Activated CD4-positive, alpha-beta T cell treated with anti-CD3 and anti-CD28 coated beads, Interleukin-2, amount 10 ng/mL, durations not matched to agents 24 days and 14 days (primary cell): ENCODE data around the gene NPAS2. TPM values are rescaled to one million over a fixed set of nuclear protein-coding genes. Genes with fewer than 3 reads are reported as not detected.
A peak's percentile ranks its signal among the peaks of the same experiment; 100 is the strongest.

Source experiments
- DNase-seq: peaks from one replicate; pipeline ENCODE4 v3.0.0; 2022
- H3K27ac Mint-ChIP-seq: one replicate; pipeline ENCODE4 v1.8.0; 2022; ENCODE audit warnings: mild to moderate bottlenecking, mixed read lengths
- H3K27me3 Mint-ChIP-seq: one replicate; pipeline ENCODE4 v1.8.0; 2022; ENCODE audit warnings: mixed read lengths
- H3K36me3 Mint-ChIP-seq: one replicate; pipeline ENCODE4 v1.8.0; 2022; ENCODE audit warnings: low read depth, mild to moderate bottlenecking, mixed read lengths
- H3K4me1 Mint-ChIP-seq: one replicate; pipeline ENCODE4 v1.8.0; 2021; ENCODE audit warnings: mixed read lengths
- H3K4me3 Mint-ChIP-seq: one replicate; pipeline ENCODE4 v1.8.0; 2022; ENCODE audit warnings: mild to moderate bottlenecking, moderate library complexity, mixed read lengths
- H3K9me3 Mint-ChIP-seq: one replicate; pipeline ENCODE4 v1.8.0; 2021; ENCODE audit warnings: mixed read lengths
- intact Hi-C: fragments of 100-400 bp; cut with micrococcal nuclease; formaldehyde crosslinking; loops from one replicate; pipeline ENCODE4 v1.15.1; 2023
- total RNA-seq: library from RNA; stranded (reverse); gene quantifications from 2 replicates; pipeline ENCODE4 v1.2.3, GENCODE V29; 2022

The NPAS2 gene
- total RNA-seq, result 9.1 and 10.1 TPM in 2 replicates

GRCh38 chr2:100819370-100820272 lies at the start of gene NPAS2:
NPAS2 (plus strand) TSS chr2:100820139; CDS start chr2:100904755, 84,616 bp downstream.
- peaks cover 19% of the 10 kb centered on the region for H3K4me1 Mint-ChIP-seq
- peaks cover 2% of the 10 kb centered on the region for H3K36me3 Mint-ChIP-seq
- peak within 1 kb of the TSS; percentile 80 for H3K27ac Mint-ChIP-seq

GRCh38 chr2:100771125-100771524 lies 48.8 kb upstream of the NPAS2 start:
- Mint-ChIP-seq H3K27me3 (peaks cover 11% of the 10 kb centered on the region), H3K4me1 (no peaks in the 10 kb centered on the region), H3K9me3 (no peaks in the 10 kb centered on the region), H3K27ac (no peak overlapping the region), H3K4me3 (no peak overlapping the region), H3K36me3 (no peaks in the 10 kb centered on the region)
- DNase-seq, result no peak
- intact Hi-C loops, result no loop called here

More at GRCh38 chr2:100819370-100820272, at the start of gene NPAS2:
- Mint-ChIP-seq H3K4me3 (peak within 1 kb of the TSS; percentile 83), H3K27me3 (peaks cover 47% of the 10 kb centered on the region), H3K9me3 (no peaks in the 10 kb centered on the region)
- DNase-seq, result peak; percentile 76
- intact Hi-C loops, result no loop called here

GRCh38 chr2:100773538-100773937 lies 46.4 kb upstream of the NPAS2 start:
- Mint-ChIP-seq H3K4me1 (no peaks in the 10 kb centered on the region), H3K27me3 (peaks cover 11% of the 10 kb centered on the region), H3K36me3 (no peaks in the 10 kb centered on the region), H3K9me3 (no peaks in the 10 kb centered on the region), H3K27ac (no peak overlapping the region), H3K4me3 (no peak overlapping the region)
- DNase-seq, result no peak
- intact Hi-C loops, result no loop called here

GRCh38 chr2:100776445-100776844 lies 43.5 kb upstream of the NPAS2 start:
- H3K4me1 Mint-ChIP-seq, result no peaks in the 10 kb centered on the region
- intact Hi-C loops, result no loop called here
- no peaks in the 10 kb centered on the region for H3K9me3 Mint-ChIP-seq
- no peak for DNase-seq
- peaks cover 11% of the 10 kb centered on the region for H3K27me3 Mint-ChIP-seq
- no peak overlapping the region for H3K27ac Mint-ChIP-seq
- H3K36me3 Mint-ChIP-seq, result no peaks in the 10 kb centered on the region
- no peak overlapping the region for H3K4me3 Mint-ChIP-seq

GRCh38 chr2:100778637-100779450 lies 41.1 kb upstream of the NPAS2 start:
- H3K27me3 Mint-ChIP-seq, result peaks cover 5% of the 10 kb centered on the region
- H3K27ac Mint-ChIP-seq, result no peak overlapping the region
- no peaks in the 10 kb centered on the region for H3K36me3 Mint-ChIP-seq
- H3K4me1 Mint-ChIP-seq, result no peaks in the 10 kb centered on the region
- no peaks in the 10 kb centered on the region for H3K9me3 Mint-ChIP-seq
- DNase-seq, result no peak
- H3K4me3 Mint-ChIP-seq, result no peak overlapping the region
- intact Hi-C loops, result no loop called here

GRCh38 chr2:100779908-100780202 lies 40.1 kb upstream of the NPAS2 start:
- Mint-ChIP-seq H3K4me3 (no peak overlapping the region), H3K4me1 (no peaks in the 10 kb centered on the region), H3K27ac (no peak overlapping the region), H3K36me3 (no peaks in the 10 kb centered on the region), H3K27me3 (no peaks in the 10 kb centered on the region), H3K9me3 (no peaks in the 10 kb centered on the region)
- no peak for DNase-seq
- intact Hi-C loops, result no loop called here

- H3K27me3 Mint-ChIP-seq, result no peaks in the 10 kb centered on the region
- DNase-seq, result no peak
- no peak overlapping the region for H3K27ac Mint-ChIP-seq
- intact Hi-C loops, result no loop called here
- no peak overlapping the region for H3K4me3 Mint-ChIP-seq
- H3K4me1 Mint-ChIP-seq, result no peaks in the 10 kb centered on the region
- no peaks in the 10 kb centered on the region for H3K36me3 Mint-ChIP-seq
- H3K9me3 Mint-ChIP-seq, result no peaks in the 10 kb centered on the region
Measured at GRCh38 chr2:100780203-100781008, 39.5 kb upstream of the NPAS2 start.

- intact Hi-C loops, result no loop called here
- H3K27me3 Mint-ChIP-seq, result no peaks in the 10 kb centered on the region
- H3K4me1 Mint-ChIP-seq, result no peaks in the 10 kb centered on the region
- H3K36me3 Mint-ChIP-seq, result no peaks in the 10 kb centered on the region
- H3K27ac Mint-ChIP-seq, result no peak overlapping the region
- H3K4me3 Mint-ChIP-seq, result no peak overlapping the region
- DNase-seq, result no peak
- no peaks in the 10 kb centered on the region for H3K9me3 Mint-ChIP-seq
Measured at GRCh38 chr2:100781009-100781325, 39.0 kb upstream of the NPAS2 start.

GRCh38 chr2:100781523-100782379 lies 38.2 kb upstream of the NPAS2 start:
- no peaks in the 10 kb centered on the region for H3K9me3 Mint-ChIP-seq
- H3K4me3 Mint-ChIP-seq, result no peak overlapping the region
- no peaks in the 10 kb centered on the region for H3K27me3 Mint-ChIP-seq
- H3K36me3 Mint-ChIP-seq, result no peaks in the 10 kb centered on the region
- DNase-seq, result no peak
- intact Hi-C loops, result no loop called here
- no peak overlapping the region for H3K27ac Mint-ChIP-seq
- no peaks in the 10 kb centered on the region for H3K4me1 Mint-ChIP-seq

- H3K36me3 Mint-ChIP-seq, result no peaks in the 10 kb centered on the region
- no peaks in the 10 kb centered on the region for H3K4me1 Mint-ChIP-seq
- no peak overlapping the region for H3K4me3 Mint-ChIP-seq
- H3K27me3 Mint-ChIP-seq, result no peaks in the 10 kb centered on the region
- DNase-seq, result no peak
- intact Hi-C loops, result no loop called here
- H3K9me3 Mint-ChIP-seq, result no peaks in the 10 kb centered on the region
- no peak overlapping the region for H3K27ac Mint-ChIP-seq
Measured at GRCh38 chr2:100782380-100782878, 37.5 kb upstream of the NPAS2 start.

GRCh38 chr2:100783987-100784386 lies 36.0 kb upstream of the NPAS2 start:
- Mint-ChIP-seq H3K36me3 (no peaks in the 10 kb centered on the region), H3K27ac (no peak overlapping the region), H3K4me1 (no peaks in the 10 kb centered on the region), H3K27me3 (no peaks in the 10 kb centered on the region), H3K4me3 (no peak overlapping the region), H3K9me3 (peaks cover 4% of the 10 kb centered on the region)
- intact Hi-C loops, result no loop called here
- no peak for DNase-seq

- H3K9me3 Mint-ChIP-seq, result peaks cover 4% of the 10 kb centered on the region
- no peaks in the 10 kb centered on the region for H3K36me3 Mint-ChIP-seq
- intact Hi-C loops, result no loop called here
- H3K27ac Mint-ChIP-seq, result no peak overlapping the region
- H3K4me3 Mint-ChIP-seq, result no peak overlapping the region
- H3K4me1 Mint-ChIP-seq, result no peaks in the 10 kb centered on the region
- no peak for DNase-seq
- H3K27me3 Mint-ChIP-seq, result no peaks in the 10 kb centered on the region
Measured at GRCh38 chr2:100784681-100785080, 35.3 kb upstream of the NPAS2 start.

- Mint-ChIP-seq H3K27ac (no peak overlapping the region), H3K4me1 (no peaks in the 10 kb centered on the region), H3K27me3 (no peaks in the 10 kb centered on the region), H3K4me3 (no peak overlapping the region), H3K36me3 (no peaks in the 10 kb centered on the region), H3K9me3 (peaks cover 4% of the 10 kb centered on the region)
- DNase-seq, result no peak
- intact Hi-C loops, result no loop called here
Measured at GRCh38 chr2:100785626-100786296, 34.2 kb upstream of the NPAS2 start.
